SJCRH30 (cell line): ENCODE results near the gene ACTN4. TPM values are rescaled to one million over a fixed set of nuclear protein-coding genes. Genes with fewer than 3 reads are reported as not detected.
"Not testable (repeated sequence)": the region's sequence is repeated elsewhere in the genome, so short reads cannot be mapped to it uniquely, and the experiment has no call there.

Experiments used
- DNase-seq, 2 experiments: peaks; one replicate each; pipeline ENCODE4 v3.0.0-alpha.2; 2015 to 2020
- H3K27ac ChIP-seq: fragments of 250-450 bp; sonication (Bioruptor Pico); 2 replicates; pipeline ENCODE4 v1.5.1; 2020; ENCODE audit warnings: mild to moderate bottlenecking, moderate library complexity
- H3K27me3 ChIP-seq: fragments of 250-450 bp; sonication (Bioruptor Pico); 2 replicates; pipeline ENCODE4 v1.5.1; 2020; ENCODE audit warnings: mild to moderate bottlenecking, moderate library complexity
- H3K36me3 ChIP-seq: fragments of 250-450 bp; sonication (Bioruptor Pico); 2 replicates; pipeline ENCODE4 v1.5.1; 2020; ENCODE audit warnings: mild to moderate bottlenecking, moderate library complexity
- H3K4me1 ChIP-seq: fragments of 250-450 bp; sonication (Bioruptor Pico); 2 replicates; pipeline ENCODE4 v1.5.1; 2020; ENCODE audit warnings: mild to moderate bottlenecking, moderate library complexity
- H3K4me3 ChIP-seq: fragments of 250-450 bp; sonication (Bioruptor Pico); 2 replicates; pipeline ENCODE4 v1.5.1; 2020; ENCODE audit warnings: mild to moderate bottlenecking, moderate library complexity
- H3K9me3 ChIP-seq: fragments of 250-450 bp; sonication (Bioruptor Pico); replicated peaks from 2 replicates; pipeline ENCODE4 v1.5.1; 2020; ENCODE audit warnings: mild to moderate bottlenecking, moderate library complexity
- total RNA-seq: library from RNA; depleted of rRNA; stranded (reverse); fragments of >200 nt; shearing (Covaris generic); gene quantifications from 2 replicates; pipeline ENCODE4 v1.2.3, GENCODE V29; 2014

ACTN4 gene
- total RNA-seq, 1 experiment from 2014 or later: 192 TPM

DNA sequence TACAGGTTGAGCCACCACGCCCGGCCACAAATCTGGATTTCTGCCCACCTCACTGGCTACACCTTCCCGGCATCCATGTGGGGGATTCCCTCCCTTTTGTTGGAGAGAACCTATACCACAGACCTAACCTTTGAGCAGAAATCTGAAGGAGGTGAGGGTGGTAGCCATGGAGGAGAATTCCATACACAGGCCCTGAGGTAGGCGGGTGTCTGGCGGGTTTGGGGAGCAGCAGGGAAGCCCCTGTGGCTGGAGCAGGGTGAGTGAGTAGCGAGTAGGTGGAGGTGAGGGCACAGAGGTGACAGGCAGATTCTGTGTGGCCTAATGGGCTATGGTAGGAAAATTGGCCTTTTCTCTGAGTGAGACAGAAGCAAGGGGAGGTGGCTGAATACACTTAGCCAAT lies 17.9 kb upstream of the ACTN4 start:
- Histone ChIP-seq H3K27me3 (no peaks in the 10 kb centered on the region), H3K4me3 (no peak overlapping the region), H3K4me1 (no peaks in the 10 kb centered on the region), H3K36me3 (peaks cover 56% of the 10 kb centered on the region), H3K27ac (no peak overlapping the region), H3K9me3 (no peaks in the 10 kb centered on the region)
- DNase-seq: no peak

DNA sequence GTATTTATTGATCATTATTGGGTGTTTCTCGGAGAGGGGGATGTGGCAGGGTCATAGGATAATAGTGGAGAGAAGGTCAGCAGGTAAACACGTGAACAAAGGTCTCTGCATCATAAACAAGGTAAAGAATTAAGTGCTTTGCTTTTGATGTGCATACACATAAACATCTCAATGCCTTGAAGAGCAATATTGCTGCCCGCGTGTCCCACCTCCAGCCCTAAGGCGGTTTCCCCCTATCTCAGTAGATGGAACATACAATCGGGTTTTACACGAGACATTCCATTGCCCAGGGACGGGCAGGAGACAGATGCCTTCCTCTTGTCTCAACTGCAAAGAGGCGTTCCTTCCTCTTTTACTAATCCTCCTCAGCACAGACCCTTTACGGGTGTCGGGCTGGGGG lies 16.1 kb upstream of the ACTN4 start:
- not testable (repeated sequence) for H3K4me3 ChIP-seq, DNase-seq, H3K27ac ChIP-seq, H3K27me3 ChIP-seq, H3K4me1 ChIP-seq, H3K9me3 ChIP-seq
- H3K36me3 ChIP-seq: peaks cover 44% of the 10 kb centered on the region

DNA sequence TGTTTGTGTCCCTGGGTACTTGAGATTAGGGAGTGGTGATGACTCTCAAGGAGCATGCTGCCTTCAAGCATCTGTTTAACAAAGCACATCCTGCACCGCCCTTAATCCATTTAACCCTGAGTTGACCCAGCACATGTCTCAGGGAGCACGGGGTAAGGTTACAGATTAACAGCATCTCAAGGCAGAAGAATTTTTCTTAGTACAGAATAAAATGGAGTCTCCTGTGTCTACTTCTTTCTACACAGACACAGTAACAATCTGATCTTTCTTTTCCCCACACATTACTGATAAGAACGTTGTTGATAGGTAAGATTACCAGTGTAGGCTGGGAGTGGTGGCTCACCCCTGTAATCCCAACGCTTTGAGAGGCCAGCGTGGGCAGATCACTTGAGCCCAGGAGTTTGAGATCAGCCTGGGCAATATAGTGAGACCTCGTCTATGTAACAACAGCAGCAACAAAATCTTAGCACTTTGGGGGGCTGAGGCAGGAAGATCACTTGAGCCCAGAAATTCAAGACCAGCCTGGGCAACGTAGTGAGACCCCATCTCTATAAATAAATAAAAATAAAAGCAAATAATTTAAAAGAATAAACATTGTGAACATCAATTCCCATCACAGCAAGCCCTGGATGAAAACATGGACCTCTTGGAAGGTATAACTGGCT lies 15.5 kb upstream of the ACTN4 start:
- H3K4me3 ChIP-seq, H3K27me3 ChIP-seq, H3K4me1 ChIP-seq, H3K9me3 ChIP-seq, H3K27ac ChIP-seq, DNase-seq: not testable (repeated sequence)
- H3K36me3 ChIP-seq: peaks cover 42% of the 10 kb centered on the region

- no peak overlapping the region for H3K27ac ChIP-seq
- H3K36me3 ChIP-seq: peaks cover 36% of the 10 kb centered on the region
- no peak for DNase-seq
- no peaks in the 10 kb centered on the region for H3K9me3 ChIP-seq
- H3K4me3 ChIP-seq: no peak overlapping the region
- H3K4me1 ChIP-seq: no peaks in the 10 kb centered on the region
- no peaks in the 10 kb centered on the region for H3K27me3 ChIP-seq
Observed at GRCh38 chr19:38632476-38633213, 14.8 kb upstream of the ACTN4 start.

DNA sequence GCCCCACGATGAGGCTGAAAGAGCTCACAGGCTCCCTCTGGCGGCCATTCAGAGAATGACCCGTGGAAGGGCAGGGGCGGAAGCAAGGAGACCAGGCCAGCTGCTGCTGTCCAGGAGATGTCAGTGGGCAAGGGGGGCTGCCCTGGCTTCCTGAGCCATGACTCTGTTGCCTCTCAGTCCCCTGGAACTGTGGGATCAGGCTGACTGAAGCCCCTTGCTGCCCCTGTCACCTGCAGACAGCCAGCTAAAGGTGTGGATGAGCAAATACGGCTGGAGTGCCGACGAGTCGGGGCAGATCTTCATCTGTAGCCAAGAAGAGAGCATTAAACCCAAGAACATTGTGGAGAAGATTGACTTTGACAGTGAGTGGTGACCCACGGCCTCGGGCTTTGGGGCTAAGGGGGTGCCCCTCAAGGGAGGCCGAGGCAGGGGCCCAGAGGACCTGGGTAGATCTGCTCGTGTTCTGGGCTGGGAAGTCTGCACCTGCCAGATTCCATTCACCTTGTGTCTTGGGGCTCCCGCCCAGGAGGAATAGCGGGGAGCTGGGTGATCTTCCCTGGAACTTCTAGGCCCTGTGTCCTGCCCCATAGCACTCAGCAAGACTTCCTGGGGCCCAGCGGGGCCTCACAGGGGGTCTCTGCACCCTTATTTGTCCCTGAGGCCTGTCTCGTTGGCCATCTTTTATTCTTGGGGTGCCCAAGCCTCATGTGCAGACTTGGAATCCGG lies 12.5 kb upstream of the ACTN4 start:
- Histone ChIP-seq H3K27ac (no peak overlapping the region), H3K9me3 (no peaks in the 10 kb centered on the region), H3K4me1 (no peaks in the 10 kb centered on the region), H3K36me3 (peaks cover 21% of the 10 kb centered on the region), H3K27me3 (no peaks in the 10 kb centered on the region), H3K4me3 (no peak overlapping the region)
- DNase-seq: peak; percentile 77 to 93

- H3K27me3 ChIP-seq: no peaks in the 10 kb centered on the region
- no peak overlapping the region for H3K27ac ChIP-seq
- no peak overlapping the region for H3K4me3 ChIP-seq
- peaks cover 14% of the 10 kb centered on the region for H3K36me3 ChIP-seq
- no peaks in the 10 kb centered on the region for H3K9me3 ChIP-seq
- DNase-seq: no peak
- H3K4me1 ChIP-seq: no peaks in the 10 kb centered on the region
Observed at GRCh38 chr19:38635483-38636399, 11.7 kb upstream of the ACTN4 start.

DNA sequence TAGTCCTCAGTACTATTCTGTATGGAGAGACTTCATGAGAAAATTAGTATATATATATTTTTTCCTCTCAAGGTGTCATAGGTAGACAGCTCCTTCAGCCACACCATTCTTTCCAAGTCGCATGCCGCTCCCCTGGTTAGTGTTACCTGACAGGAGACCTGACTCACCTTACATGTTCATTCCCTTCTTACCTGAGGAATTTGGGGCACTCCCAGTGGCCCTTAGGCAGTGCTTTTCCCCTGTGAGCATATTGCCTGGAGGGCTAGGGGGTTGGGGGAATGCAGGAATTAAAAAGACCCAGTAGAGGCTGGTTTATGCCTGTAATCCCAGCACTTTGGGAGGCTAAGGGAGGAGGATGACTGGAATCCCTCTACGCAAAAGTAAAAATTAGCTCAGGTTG lies 9.0 kb upstream of the ACTN4 start:
- no peak overlapping the region for H3K27ac ChIP-seq
- no peaks in the 10 kb centered on the region for H3K4me1 ChIP-seq
- no peaks in the 10 kb centered on the region for H3K9me3 ChIP-seq
- no peak for DNase-seq
- no peak overlapping the region for H3K4me3 ChIP-seq
- H3K36me3 ChIP-seq: peaks cover 9% of the 10 kb centered on the region; the same call in 1 of the 2 replicates
- no peaks in the 10 kb centered on the region for H3K27me3 ChIP-seq

GRCh38 chr19:38639679-38640078 lies 7.8 kb upstream of the ACTN4 start:
- Histone ChIP-seq H3K9me3 (no peaks in the 10 kb centered on the region), H3K36me3 (0 out of 2 replicates have a peak, but pooled peaks cover 7% of the 10 kb centered on the region), H3K27ac (no peak overlapping the region), H3K27me3 (no peaks in the 10 kb centered on the region), H3K4me1 (no peaks in the 10 kb centered on the region), H3K4me3 (no peak overlapping the region)
- no peak for DNase-seq

- no peak for DNase-seq
- Histone ChIP-seq H3K4me3 (no peak overlapping the region), H3K27ac (no peak overlapping the region), H3K4me1 (no peaks in the 10 kb centered on the region), H3K9me3 (no peaks in the 10 kb centered on the region), H3K36me3 (0 out of 2 replicates have a peak, but pooled peaks cover 7% of the 10 kb centered on the region), H3K27me3 (no peaks in the 10 kb centered on the region)
Observed at GRCh38 chr19:38640368-38640767, 7.1 kb upstream of the ACTN4 start.

- no peak overlapping the region for H3K27ac ChIP-seq
- H3K36me3 ChIP-seq: no peaks in the 10 kb centered on the region
Observed at GRCh38 chr19:38642176-38642575, 5.3 kb upstream of the ACTN4 start.

GRCh38 chr19:38644719-38645118 lies 2.7 kb upstream of the ACTN4 start:
- Histone ChIP-seq H3K4me3 (no peak overlapping the region), H3K36me3 (no peaks in the 10 kb centered on the region), H3K9me3 (no peaks in the 10 kb centered on the region), H3K4me1 (0 out of 2 replicates have a peak, but pooled peaks cover 4% of the 10 kb centered on the region), H3K27ac (no peak overlapping the region), H3K27me3 (no peaks in the 10 kb centered on the region)
- no peak for DNase-seq

More at GRCh38 chr19:38642176-38642575, 5.3 kb upstream of the ACTN4 start:
- Histone ChIP-seq H3K27me3 (no peaks in the 10 kb centered on the region), H3K4me3 (no peak overlapping the region), H3K4me1 (no peaks in the 10 kb centered on the region), H3K9me3 (no peaks in the 10 kb centered on the region)
- DNase-seq: no peak

DNA sequence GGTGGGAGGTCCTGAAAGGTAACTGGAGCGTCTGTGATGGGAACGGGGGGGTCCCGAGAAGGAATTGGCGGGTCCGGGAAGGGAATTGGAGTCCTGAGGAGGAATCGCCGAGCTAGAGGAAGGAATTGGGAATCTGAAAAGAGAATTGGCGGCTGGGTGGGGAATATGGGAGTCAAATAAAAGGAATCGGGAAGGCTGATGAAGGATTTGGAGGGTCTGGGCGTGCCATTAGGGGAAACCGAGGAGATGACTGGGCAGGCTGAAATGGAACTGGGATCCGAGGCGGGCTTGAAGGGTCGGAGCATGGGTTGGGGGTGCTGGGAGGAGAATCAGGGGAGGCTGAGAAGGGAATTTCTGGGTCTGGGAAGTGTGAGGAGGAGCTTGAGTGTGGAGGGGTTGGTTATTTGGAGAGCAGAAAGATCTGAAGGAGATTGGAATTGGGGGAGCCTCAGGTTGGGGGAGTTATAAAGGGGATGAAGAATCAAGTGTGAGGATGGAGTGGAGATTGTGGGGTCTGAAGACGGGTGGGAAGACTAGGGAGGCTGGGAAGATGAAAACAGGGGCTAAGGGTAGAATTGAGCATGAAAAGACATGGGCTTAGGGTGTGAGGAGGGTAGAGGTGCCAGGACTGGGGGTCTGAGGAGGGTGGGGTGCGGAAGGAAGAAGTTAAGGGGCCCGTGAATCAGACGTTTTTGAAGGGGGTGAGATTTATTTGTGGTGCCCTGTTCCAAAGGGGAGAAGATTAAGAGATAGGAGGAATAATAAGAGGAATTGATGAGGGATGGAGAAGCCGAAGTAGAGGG lies 718 bp downstream of the ACTN4 start:
- Histone ChIP-seq H3K9me3 (no peaks in the 10 kb centered on the region), H3K4me1 (peaks cover 24% of the 10 kb centered on the region), H3K27me3 (no peaks in the 10 kb centered on the region)

DNA sequence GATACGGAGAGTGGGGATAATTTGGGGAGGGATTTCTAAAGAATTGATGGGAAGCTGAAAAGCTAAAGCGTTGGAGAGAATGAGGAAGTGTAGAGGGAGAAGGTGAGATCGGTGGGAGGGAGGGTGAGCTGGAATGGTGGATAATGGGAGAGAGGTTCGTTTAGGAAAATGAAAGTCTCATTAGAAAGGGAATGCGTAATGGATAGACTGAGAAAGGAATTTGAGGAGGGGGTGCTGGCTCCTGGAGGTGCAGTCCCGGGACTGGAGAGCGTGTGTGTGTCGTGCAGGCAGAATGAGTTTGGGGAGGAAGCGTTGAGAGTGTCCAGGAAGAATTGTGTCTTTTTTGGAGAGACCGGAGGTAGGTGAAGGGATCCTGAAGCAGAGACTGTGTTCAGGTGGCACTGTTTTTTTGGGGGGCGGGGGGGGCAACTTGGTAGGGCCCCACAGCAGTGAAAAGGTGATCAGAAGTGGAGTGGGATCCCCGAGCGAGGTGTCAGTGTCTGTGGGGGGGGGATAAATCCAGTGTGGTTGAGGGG lies 1.4 kb downstream of the ACTN4 start:
- Histone ChIP-seq H3K27ac (peak overlapping the region; percentile 51; the same call in 1 of the 2 replicates), H3K4me1 (peaks cover 31% of the 10 kb centered on the region), H3K36me3 (no peaks in the 10 kb centered on the region), H3K9me3 (no peaks in the 10 kb centered on the region), H3K27me3 (no peaks in the 10 kb centered on the region), H3K4me3 (peak overlapping the region; percentile 77)
- no peak for DNase-seq

More for the DNA sequence above, 718 bp downstream of the ACTN4 start:
- DNase-seq: peak in 1 of 2 experiments; percentile 43
- Histone ChIP-seq H3K36me3 (no peaks in the 10 kb centered on the region), H3K4me3 (peak overlapping the region; percentile 77), H3K27ac (peak overlapping the region; percentile 51)
